Lung (tissue), 12 donors: ENCODE measurements around the gene IL27RA. TPM values are rescaled to one million over a fixed set of nuclear protein-coding genes. Genes with fewer than 3 reads are reported as not detected.
"Not testable (repeated sequence)": the region's sequence is repeated elsewhere in the genome, so short reads cannot be mapped to it uniquely, and the experiment has no call there.

ENCODE experiments used
- ATAC-seq: fragments of 200-7000 bp; cut with Tn5 transposase; one replicate; pipeline ENCODE4 v1.9.1; 2020; ENCODE audit warnings: moderate number of reproducible peaks; ENCODE audit not compliant: insufficient read depth, low FRiP score
- DNase-seq, 3 donors: peaks; one replicate each; pipeline ENCODE4 v3.0.0-alpha.2; 2013 to 2017
- H3K27ac ChIP-seq, 2 donors: one replicate each; pipeline ENCODE4 v1.5.1; 2013; ENCODE audit warnings: mild to moderate bottlenecking in 2 of 2, moderate library complexity in 2 of 2, control low read depth in 1 of 2, inconsistent platforms in 1 of 2, low read depth in 1 of 2, low read length in 1 of 2
- H3K27me3 ChIP-seq, 3 donors: one replicate each; pipeline ENCODE4 v1.5.1; 2013; ENCODE audit warnings: low read length in 2 of 3; ENCODE audit not compliant: control insufficient read depth in 3 of 3, insufficient read depth in 3 of 3
- H3K36me3 ChIP-seq, 4 donors: one replicate each; pipeline ENCODE4 v1.5.1; 2013; ENCODE audit warnings: low read length in 4 of 4, mild to moderate bottlenecking in 1 of 4, moderate library complexity in 1 of 4; ENCODE audit not compliant: control insufficient read depth in 4 of 4, insufficient read depth in 4 of 4
- H3K4me1 ChIP-seq, 5 donors: one replicate each; pipeline ENCODE4 v1.5.1; 2013; ENCODE audit warnings: low read length in 5 of 5, mild to moderate bottlenecking in 2 of 5, moderate library complexity in 1 of 5; ENCODE audit not compliant: control insufficient read depth in 5 of 5, insufficient read depth in 5 of 5
- H3K4me3 ChIP-seq: one replicate; pipeline ENCODE4 v1.5.1; 2013; ENCODE audit warnings: mild to moderate bottlenecking, control low read depth, moderate library complexity
- H3K9ac ChIP-seq, 2 donors: one replicate each; pipeline ENCODE4 v1.5.1; 2013; ENCODE audit warnings: low read length in 2 of 2, control low read depth in 1 of 2; ENCODE audit not compliant: insufficient read depth in 1 of 2
- H3K9me3 ChIP-seq, 4 donors: one replicate each; pipeline ENCODE4 v1.5.1; 2013; ENCODE audit warnings: low read length in 3 of 4, mild to moderate bottlenecking in 1 of 4, moderate library complexity in 1 of 4; ENCODE audit not compliant: control insufficient read depth in 4 of 4, insufficient read depth in 3 of 4
- WGBS, 2 donors: extraction: QIAGEN DNeasy Blood & Tissue Kit; methylation state at CpG; one replicate each; pipeline ENCODE4 v1.1.7; 2013; 5-methylcytosine and 5-hydroxymethylcytosine counted together
- polyA plus RNA-seq, 2 donors: library from polyadenylated mRNA; stranded (reverse); fragments of 200-250 nt; gene quantifications; one replicate each; pipeline ENCODE4 v1.2.1, GENCODE V29; 2013
- total RNA-seq, 2 donors: library from RNA; depleted of rRNA in 1 of 2; stranded (reverse); fragments of >200 nt in 1 of 2; gene quantifications; one replicate each; pipeline ENCODE4 v1.2.1, GENCODE V29; 2014 to 2021
- TF ChIP-seq, protein P1 (sequence below): IDR thresholded peaks from 2 replicates; pipeline ENCODE4 v1.5.1; 2012; ENCODE audit warnings: mild to moderate bottlenecking; ENCODE audit errors: control extremely low read depth, extremely low read depth
- donor health status: control.
- donor health status: control.
- donor health status: Bipolar disorder and iron deficiency.
- donor health status: healthy.
- donor health status: DM: yes; HTN: yes; CAD: no.

The IL27RA gene
- total and polyA plus RNA-seq, 4 donors: 7.0 to 22.7 (median 15.0) TPM

DNA sequence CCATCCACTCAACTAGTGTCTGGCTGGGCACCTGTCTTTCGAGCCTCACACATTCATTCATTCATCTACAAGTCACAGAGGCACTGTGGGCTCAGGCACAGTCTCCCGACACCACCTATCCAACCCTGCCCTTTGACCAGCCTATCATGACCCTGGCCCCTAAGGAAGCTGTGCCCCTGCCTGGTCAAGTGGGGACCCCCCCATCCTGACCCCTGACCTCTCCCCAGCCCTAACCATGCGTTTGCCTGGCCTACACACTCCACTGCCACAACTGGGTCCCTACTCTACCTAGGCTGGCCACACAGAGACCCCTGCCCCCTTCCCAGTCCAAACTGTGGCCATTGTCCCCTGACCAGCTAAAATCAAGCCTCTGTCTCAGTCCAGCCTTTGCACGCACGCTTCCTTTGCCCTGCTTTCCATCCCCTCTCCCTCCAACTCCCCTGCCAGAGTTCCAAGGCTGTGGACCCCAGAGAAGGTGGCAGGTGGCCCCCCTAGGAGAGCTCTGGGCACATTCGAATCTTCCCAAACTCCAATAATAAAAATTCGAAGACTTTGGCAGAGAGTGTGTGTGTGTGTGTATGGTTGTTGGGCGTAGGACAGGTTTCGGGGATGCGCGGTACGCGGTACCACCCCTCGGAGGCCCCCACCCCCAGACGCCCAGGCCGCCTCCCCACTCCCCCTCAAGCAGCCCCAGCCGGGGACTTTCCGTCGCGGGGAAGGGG, 404 bp upstream of the IL27RA start:
- WGBS, 2 donors: 20 to 21% methylated on average over 20 of the region's 20 CpGs
- TF ChIP-seq, protein P1, sequence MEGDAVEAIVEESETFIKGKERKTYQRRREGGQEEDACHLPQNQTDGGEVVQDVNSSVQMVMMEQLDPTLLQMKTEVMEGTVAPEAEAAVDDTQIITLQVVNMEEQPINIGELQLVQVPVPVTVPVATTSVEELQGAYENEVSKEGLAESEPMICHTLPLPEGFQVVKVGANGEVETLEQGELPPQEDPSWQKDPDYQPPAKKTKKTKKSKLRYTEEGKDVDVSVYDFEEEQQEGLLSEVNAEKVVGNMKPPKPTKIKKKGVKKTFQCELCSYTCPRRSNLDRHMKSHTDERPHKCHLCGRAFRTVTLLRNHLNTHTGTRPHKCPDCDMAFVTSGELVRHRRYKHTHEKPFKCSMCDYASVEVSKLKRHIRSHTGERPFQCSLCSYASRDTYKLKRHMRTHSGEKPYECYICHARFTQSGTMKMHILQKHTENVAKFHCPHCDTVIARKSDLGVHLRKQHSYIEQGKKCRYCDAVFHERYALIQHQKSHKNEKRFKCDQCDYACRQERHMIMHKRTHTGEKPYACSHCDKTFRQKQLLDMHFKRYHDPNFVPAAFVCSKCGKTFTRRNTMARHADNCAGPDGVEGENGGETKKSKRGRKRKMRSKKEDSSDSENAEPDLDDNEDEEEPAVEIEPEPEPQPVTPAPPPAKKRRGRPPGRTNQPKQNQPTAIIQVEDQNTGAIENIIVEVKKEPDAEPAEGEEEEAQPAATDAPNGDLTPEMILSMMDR: no peak
- ATAC-seq: no peak

DNA sequence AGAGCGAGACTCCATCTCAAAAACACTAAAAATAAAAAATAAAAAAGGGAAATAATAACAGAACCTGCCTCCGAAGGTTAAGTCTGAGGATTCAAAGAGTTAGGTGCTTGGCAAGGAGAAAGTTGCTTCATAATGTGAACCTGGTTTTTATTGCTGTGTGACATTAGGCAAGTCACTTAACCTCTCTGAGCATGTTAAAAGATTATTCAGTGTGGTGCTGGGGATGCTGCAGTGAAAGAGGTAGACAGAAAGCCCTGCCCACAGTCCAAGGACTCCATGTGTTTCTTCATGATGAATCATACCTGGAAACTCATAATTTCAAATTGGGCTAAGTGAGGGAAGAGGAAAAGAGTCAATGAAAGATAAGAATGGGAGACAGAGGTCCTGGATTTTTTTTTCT, 2.4 kb downstream of the IL27RA start:
- Histone ChIP-seq H3K9me3 (no peaks in the 10 kb centered on the region), H3K4me3 (no peak overlapping the region), H3K27ac (no peak overlapping the region), H3K27me3 (peaks cover 0 to 3% (median 2%) of the 10 kb centered on the region in 3 donors), H3K36me3 (no peaks in the 10 kb centered on the region), H3K9ac (no peak overlapping the region), H3K4me1 (peaks cover 0 to 7% (median 0%) of the 10 kb centered on the region in 5 donors)
- DNase-seq: no peak
- TF ChIP-seq, protein P1: no peak
- 97% methylated on average over 2 of the region's 2 CpGs for WGBS, 2 donors
- no peak for ATAC-seq

More for the DNA sequence above, 404 bp upstream of the IL27RA start:
- no peaks in the 10 kb centered on the region for H3K9me3 ChIP-seq
- no peaks in the 10 kb centered on the region for H3K36me3 ChIP-seq
- peaks cover 0 to 11% (median 7%) of the 10 kb centered on the region in 3 donors for H3K27me3 ChIP-seq
- peak overlapping the region; percentile 60 to 96 for H3K27ac ChIP-seq
- no peak for DNase-seq
- H3K4me1 ChIP-seq: peaks cover 0 to 7% (median 0%) of the 10 kb centered on the region in 5 donors
- H3K9ac ChIP-seq: peak overlapping the region in 1 of 2 donors; percentile 23
- H3K4me3 ChIP-seq: peak overlapping the region; percentile 74

DNA sequence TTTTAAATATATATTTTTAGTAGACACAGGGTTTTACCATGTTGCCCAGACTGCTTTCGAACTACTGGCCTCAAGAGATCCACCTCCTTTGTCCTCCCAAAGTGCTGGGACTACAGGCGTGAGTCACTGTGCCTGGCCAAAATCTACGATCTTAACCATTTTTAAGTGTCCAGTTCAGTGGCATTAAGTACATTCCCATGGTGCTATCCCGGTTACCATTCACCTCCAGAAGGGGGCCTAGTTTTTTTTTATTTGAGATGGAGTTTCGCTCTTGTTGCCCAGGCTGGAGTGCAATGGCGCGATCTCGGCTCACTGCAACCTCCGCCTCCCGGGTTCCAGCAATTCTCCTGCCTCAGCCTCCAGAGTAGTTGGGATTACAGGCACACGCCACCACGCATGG, 3.6 kb downstream of the IL27RA start:
- not testable (repeated sequence) for H3K27ac ChIP-seq, H3K4me1 ChIP-seq, H3K4me3 ChIP-seq, H3K9ac ChIP-seq, H3K36me3 ChIP-seq, DNase-seq, H3K27me3 ChIP-seq, ATAC-seq, H3K9me3 ChIP-seq
- WGBS, 2 donors: 90 to 95% methylated on average over 12 of the region's 12 CpGs

DNA sequence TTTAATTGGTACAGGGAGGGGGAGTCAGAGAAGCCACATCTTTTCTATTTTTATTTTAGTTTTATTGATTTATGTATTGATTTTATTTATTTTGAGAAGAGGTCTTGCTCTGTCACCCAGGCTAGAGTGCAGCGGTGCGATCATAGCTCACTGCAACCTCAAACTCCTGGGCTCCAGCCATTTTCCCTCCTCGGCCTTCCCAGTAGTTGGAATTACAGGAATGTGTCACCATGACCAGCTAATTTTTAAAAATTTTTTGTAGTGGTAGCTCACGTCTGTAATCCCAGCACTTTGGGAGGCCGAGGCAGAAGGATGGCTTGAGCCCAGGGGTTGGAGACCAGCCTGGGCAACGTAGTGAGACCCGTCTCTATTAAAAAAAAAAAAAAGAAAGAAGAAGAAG, 4.1 kb downstream of the IL27RA start:
- Histone ChIP-seq H3K4me1 (peaks cover 0 to 7% (median 0%) of the 10 kb centered on the region in 5 donors), H3K36me3 (peaks cover 0 to 6% (median 0%) of the 10 kb centered on the region in 4 donors), H3K27ac (no peak overlapping the region), H3K27me3 (no peaks in the 10 kb centered on the region), H3K9me3 (no peaks in the 10 kb centered on the region), H3K9ac (no peak overlapping the region), H3K4me3 (no peak overlapping the region)
- 85 to 86% methylated on average over 7 of the region's 7 CpGs for WGBS, 2 donors
- TF ChIP-seq, protein P1: no peak
- ATAC-seq (no peak), DNase-seq (no peak)
